ENCODE results near the gene PPP2R5B. TPM values are rescaled to one million over a fixed set of nuclear protein-coding genes. Genes with fewer than 3 reads are reported as not detected.

Gene PPP2R5B
- total and polyA plus RNA-seq, 8 donors: 6.3 to 24.2 (median 12.1) TPM

GRCh38 chr11:64894812-64895452, 29.6 kb upstream of the PPP2R5B start:
- no peak overlapping the region for H3K4me3 ChIP-seq
- H3K36me3 ChIP-seq: peaks cover 5 to 11% (median 7%) of the 10 kb centered on the region in 3 donors
- FAIRE-seq (no peak), DNase-seq (peak in 2 of 6 donors; percentile 55 to 82), ATAC-seq (no peak)
- peaks cover 8 to 20% (median 9%) of the 10 kb centered on the region in 3 donors for H3K4me1 ChIP-seq
- H3K27ac ChIP-seq: no peak overlapping the region
- H3K9me3 ChIP-seq: no peaks in the 10 kb centered on the region
- TF ChIP-seq, protein P1, sequence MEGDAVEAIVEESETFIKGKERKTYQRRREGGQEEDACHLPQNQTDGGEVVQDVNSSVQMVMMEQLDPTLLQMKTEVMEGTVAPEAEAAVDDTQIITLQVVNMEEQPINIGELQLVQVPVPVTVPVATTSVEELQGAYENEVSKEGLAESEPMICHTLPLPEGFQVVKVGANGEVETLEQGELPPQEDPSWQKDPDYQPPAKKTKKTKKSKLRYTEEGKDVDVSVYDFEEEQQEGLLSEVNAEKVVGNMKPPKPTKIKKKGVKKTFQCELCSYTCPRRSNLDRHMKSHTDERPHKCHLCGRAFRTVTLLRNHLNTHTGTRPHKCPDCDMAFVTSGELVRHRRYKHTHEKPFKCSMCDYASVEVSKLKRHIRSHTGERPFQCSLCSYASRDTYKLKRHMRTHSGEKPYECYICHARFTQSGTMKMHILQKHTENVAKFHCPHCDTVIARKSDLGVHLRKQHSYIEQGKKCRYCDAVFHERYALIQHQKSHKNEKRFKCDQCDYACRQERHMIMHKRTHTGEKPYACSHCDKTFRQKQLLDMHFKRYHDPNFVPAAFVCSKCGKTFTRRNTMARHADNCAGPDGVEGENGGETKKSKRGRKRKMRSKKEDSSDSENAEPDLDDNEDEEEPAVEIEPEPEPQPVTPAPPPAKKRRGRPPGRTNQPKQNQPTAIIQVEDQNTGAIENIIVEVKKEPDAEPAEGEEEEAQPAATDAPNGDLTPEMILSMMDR (IDR thresholded peaks at IDR 0.05): no peak
- intact Hi-C loops (cut with DNase I): loop anchor here in 2 of 3 donors (5.0 to 10.0 kb wide), 4 partner anchors 43 to 110 kb away; no protein-coding TSS in a partner anchor
- no peaks in the 10 kb centered on the region for H3K27me3 ChIP-seq
- 82 to 90% methylated on average over 31 to 39 of the region's 39 CpGs for WGBS, 2 donors

DNA sequence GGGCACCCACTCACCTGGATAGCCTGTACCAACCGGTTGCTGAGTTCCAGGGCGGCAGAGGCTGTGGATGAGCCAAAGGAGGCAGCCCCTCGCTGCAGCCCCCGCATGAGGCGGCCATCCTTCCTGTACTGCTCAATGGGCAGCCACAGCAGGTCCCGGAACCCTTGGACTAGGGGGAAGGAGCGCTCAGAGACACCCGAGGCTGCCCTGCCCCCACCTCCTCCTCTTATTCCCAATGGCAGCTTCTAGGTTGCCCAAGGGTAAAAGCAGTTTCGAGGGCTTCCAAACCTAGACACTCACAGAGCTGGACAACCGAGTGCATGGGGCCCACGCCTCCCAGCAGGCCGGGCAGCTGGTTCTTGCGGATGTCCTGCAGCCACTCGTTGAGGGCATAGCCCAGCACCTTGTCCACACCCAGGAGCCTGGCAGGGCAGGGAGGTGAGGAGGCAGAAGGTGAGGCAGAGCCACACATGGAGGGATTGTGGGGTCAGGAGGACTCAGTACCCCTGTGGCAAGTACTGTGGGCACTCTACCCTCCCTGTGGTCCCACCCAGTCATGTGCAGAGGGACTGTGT, 28.0 kb upstream of the PPP2R5B start:
- H3K27ac ChIP-seq: no peak overlapping the region
- no peak for ATAC-seq
- peaks cover 5 to 14% (median 7%) of the 10 kb centered on the region in 3 donors for H3K36me3 ChIP-seq
- H3K4me1 ChIP-seq: peaks cover 8 to 10% (median 9%) of the 10 kb centered on the region in 3 donors
- no peak overlapping the region for H3K4me3 ChIP-seq
- no peaks in the 10 kb centered on the region for H3K9me3 ChIP-seq
- TF ChIP-seq, protein P1 (IDR thresholded peaks at IDR 0.05): no peak
- no peaks in the 10 kb centered on the region for H3K27me3 ChIP-seq
- 90 to 93% methylated on average over 14 of the region's 14 CpGs for WGBS, 2 donors
- peak in 2 of 6 donors; percentile 28 to 47 for DNase-seq
- FAIRE-seq: no peak
- intact Hi-C loops (cut with DNase I): loop anchor here in 2 of 3 donors (5.0 to 10.0 kb wide), 3 partner anchors 49 to 112 kb away; no protein-coding TSS in a partner anchor

GRCh38 chr11:64897381-64898075, 27.0 kb upstream of the PPP2R5B start:
- Histone ChIP-seq H3K4me3 (no peak overlapping the region), H3K27me3 (no peaks in the 10 kb centered on the region), H3K9me3 (no peaks in the 10 kb centered on the region), H3K36me3 (peaks cover 5 to 24% (median 10%) of the 10 kb centered on the region in 3 donors), H3K4me1 (peaks cover 8 to 10% (median 9%) of the 10 kb centered on the region in 3 donors), H3K27ac (no peak overlapping the region)
- TF ChIP-seq, protein P1 (IDR thresholded peaks at IDR 0.05): no peak
- peak in 2 of 6 donors; percentile 29 to 77 for DNase-seq
- intact Hi-C loops (cut with DNase I): loop anchor here in 2 of 3 donors (5.0 to 10.0 kb wide), 3 partner anchors 50 to 113 kb away; no protein-coding TSS in a partner anchor
- FAIRE-seq: no peak
- no peak for ATAC-seq
- WGBS, 2 donors: 92 to 93% methylated on average over 19 of the region's 19 CpGs

- DNase-seq (peak in 2 of 6 donors; percentile 30 to 41), ATAC-seq (no peak), FAIRE-seq (no peak)
- peaks cover 5 to 29% (median 12%) of the 10 kb centered on the region in 3 donors for H3K36me3 ChIP-seq
- intact Hi-C loops (cut with DNase I): loop anchor here in 2 of 3 donors (5.0 to 10.0 kb wide), 3 partner anchors 51 to 113 kb away; no protein-coding TSS in a partner anchor
- 93 to 96% methylated on average over 9 of the region's 9 CpGs for WGBS, 2 donors
- H3K9me3 ChIP-seq: no peaks in the 10 kb centered on the region
- no peaks in the 10 kb centered on the region for H3K27me3 ChIP-seq
- H3K4me3 ChIP-seq: no peak overlapping the region
- peaks cover 8 to 10% (median 9%) of the 10 kb centered on the region in 3 donors for H3K4me1 ChIP-seq
- H3K27ac ChIP-seq: no peak overlapping the region
- TF ChIP-seq, protein P1 (IDR thresholded peaks at IDR 0.05): no peak
Observed at GRCh38 chr11:64898076-64898445, 26.4 kb upstream of the PPP2R5B start.
